SK-N-SH (cell line): ENCODE data around the gene ZNF507. TPM values are rescaled to one million over a fixed set of nuclear protein-coding genes. Genes with fewer than 3 reads are reported as not detected.

ENCODE experiments used
- CTCF ChIA-PET: fragments of 300-600, 350-600 bp; formaldehyde crosslinking; extraction: SDS; loops from one replicate; lab custom pipeline; 2021; lab: Yijun Ruan, JAX
- POLR2A ChIA-PET: fragments of 350-600 bp; sonication (Branson Sonifier 250); formaldehyde crosslinking; extraction: SDS; loops from one replicate; lab custom pipeline; 2020; ENCODE audit warnings: antibody characterized with exemption, inconsistent platforms; lab: Yijun Ruan, JAX
- DNase-seq: peaks from one replicate; pipeline ENCODE4 v3.0.0; 2012
- H2AFZ ChIP-seq: fragments of 200-600 bp; sonication (generic); 2 replicates; pipeline ENCODE4 v1.8.1; 2016; ENCODE audit warnings: antibody characterized with exemption, mild to moderate bottlenecking, low read depth
- H3F3A ChIP-seq: fragments of 200-600 bp; sonication (generic); replicated peaks from 2 replicates; pipeline ENCODE3; 2016; ENCODE audit warnings: antibody characterized with exemption, mild to moderate bottlenecking; ENCODE audit not compliant: insufficient read depth
- H3K27ac ChIP-seq, 2 experiments: fragments of 200-500 bp in 1 of 2; fragments of 200-600 bp in 1 of 2; sonication (Bioruptor generic) in 1 of 2; sonication (generic), shearing (Covaris generic) in 1 of 2; 2 replicates each; pipeline versions ENCODE4 v1.5.1 to v1.6.1; 2014 to 2016; ENCODE audit warnings: low read depth in 2 of 2, inconsistent platforms in 1 of 2, low read length in 1 of 2, mild to moderate bottlenecking in 1 of 2, mixed read lengths in 1 of 2
- H3K27me3 ChIP-seq: fragments of 200-600 bp; sonication (generic), shearing (Covaris generic); 2 replicates; pipeline ENCODE4 v1.6.1; 2016; ENCODE audit warnings: mixed run types; ENCODE audit not compliant: insufficient read depth
- H3K36me3 ChIP-seq, 2 experiments: fragments of 200-500 bp in 1 of 2; fragments of 200-600 bp in 1 of 2; sonication (Bioruptor generic) in 1 of 2; sonication (generic) in 1 of 2; replicated peaks in 1 of 2; 2 replicates each; pipeline versions ENCODE3 to v1.5.1; 2014 to 2016; ENCODE audit warnings: low read length in 1 of 2, mild to moderate bottlenecking in 1 of 2; ENCODE audit not compliant: insufficient read depth in 2 of 2, control insufficient read depth in 1 of 2
- H3K4me1 ChIP-seq, 2 experiments: fragments of 200-500 bp in 1 of 2; fragments of 200-600 bp in 1 of 2; sonication (Bioruptor generic) in 1 of 2; sonication (generic), shearing (Covaris generic) in 1 of 2; 2 replicates each; pipeline versions ENCODE4 v1.5.1 to v1.6.1; 2014 to 2016; ENCODE audit warnings: low read depth in 1 of 2, low read length in 1 of 2, mixed run types in 1 of 2; ENCODE audit not compliant: insufficient read depth in 2 of 2, control insufficient read depth in 1 of 2
- H3K4me2 ChIP-seq: fragments of 200-600 bp; sonication (generic), shearing (Covaris generic); 2 replicates; pipeline ENCODE4 v1.6.1; 2017; ENCODE audit warnings: mixed run types
- H3K4me3 ChIP-seq, 2 experiments: fragments of 200-500 bp in 1 of 2; fragments of 200-600 bp in 1 of 2; sonication (Bioruptor generic) in 1 of 2; sonication (generic), shearing (Covaris generic) in 1 of 2; 2 replicates each; pipeline versions ENCODE4 v1.5.1 to v1.8.1; 2014 to 2016; ENCODE audit warnings: low read depth in 2 of 2, inconsistent platforms in 1 of 2, low read length in 1 of 2, mild to moderate bottlenecking in 1 of 2, mixed read lengths in 1 of 2, moderate library complexity in 1 of 2
- H3K79me2 ChIP-seq: fragments of 200-600 bp; sonication (generic); 2 replicates; pipeline ENCODE4 v1.8.1; 2017; ENCODE audit warnings: mild to moderate bottlenecking; ENCODE audit not compliant: insufficient read depth
- H3K9ac ChIP-seq: fragments of 200-600 bp; sonication (generic); 2 replicates; pipeline ENCODE4 v1.6.1; 2017; ENCODE audit warnings: mixed run types
- H3K9me2 ChIP-seq: fragments of 200-600 bp; sonication (generic); 2 replicates; pipeline ENCODE4 v1.6.1; 2017; ENCODE audit warnings: mixed run types
- H3K9me3 ChIP-seq: fragments of 200-600 bp; sonication (generic); 2 replicates; pipeline ENCODE4 v1.6.1; 2017; ENCODE audit warnings: mixed run types, mild to moderate bottlenecking, moderate library complexity
- H4K20me1 ChIP-seq: fragments of 200-600 bp; sonication (generic); 2 replicates; pipeline ENCODE4 v1.6.1; 2017; ENCODE audit warnings: mild to moderate bottlenecking, mixed run types; ENCODE audit not compliant: insufficient read depth
- EP300 ChIP-seq, 2 experiments: IDR thresholded peaks; 2 replicates each; pipeline versions ENCODE4 v1.4.0 to v1.6.1; 2012; ENCODE audit warnings: borderline replicate concordance in 1 of 2, low read depth in 1 of 2, low read length in 1 of 2
- EZH2phosphoT487 ChIP-seq: fragments of 200-600 bp; sonication (generic); IDR thresholded peaks from 2 replicates; pipeline ENCODE4 v1.6.1; 2017; ENCODE audit warnings: low read depth, mixed run types, mild to moderate bottlenecking, antibody characterized with exemption, moderate library complexity, borderline replicate concordance
- FOXM1 ChIP-seq: IDR thresholded peaks from 2 replicates; pipeline ENCODE4 v1.4.0; 2012; ENCODE audit warnings: low read depth, mild to moderate bottlenecking
- GABPA ChIP-seq: IDR thresholded peaks from 2 replicates; pipeline ENCODE4 v1.4.0; 2012; ENCODE audit warnings: low read depth, mild to moderate bottlenecking
- GATA2 ChIP-seq: sonication (generic); formaldehyde crosslinking; IDR thresholded peaks from 2 replicates; pipeline ENCODE4 v1.5.0; 2020; ENCODE audit warnings: mild to moderate bottlenecking, missing genetic modification reagents
- JUND ChIP-seq: IDR thresholded peaks from 2 replicates; pipeline ENCODE4 v1.4.0; 2012
- NFIC ChIP-seq: IDR thresholded peaks from 2 replicates; pipeline ENCODE4 v1.4.0; 2012; ENCODE audit warnings: borderline replicate concordance
- PBX3 ChIP-seq: IDR thresholded peaks from 2 replicates; pipeline ENCODE4; 2012
- POLR2AphosphoS5 ChIP-seq: IDR thresholded peaks from 2 replicates; pipeline ENCODE4 v1.6.1; 2012; ENCODE audit warnings: low read depth, low read length
- RAD21 ChIP-seq: IDR thresholded peaks from 2 replicates; pipeline ENCODE4 v1.6.1; 2012; ENCODE audit warnings: mild to moderate bottlenecking, low read length
- RCOR1 ChIP-seq: fragments of 150-350 bp; IDR thresholded peaks from 2 replicates; pipeline ENCODE4 v1.6.1; 2017; ENCODE audit warnings: antibody characterized with exemption, low read length
- SIN3A ChIP-seq: IDR thresholded peaks from 2 replicates; pipeline ENCODE4 v1.6.1; 2012; ENCODE audit warnings: low read depth, mild to moderate bottlenecking, low read length, moderate library complexity, borderline replicate concordance
- TAF1 ChIP-seq: IDR thresholded peaks from 2 replicates; pipeline ENCODE4 v1.6.1; 2012; ENCODE audit warnings: low read depth, mild to moderate bottlenecking, low read length, moderate library complexity, borderline replicate concordance
- TCF12 ChIP-seq: IDR thresholded peaks from 2 replicates; pipeline ENCODE4 v1.4.0; 2012
- TEAD4 ChIP-seq: IDR thresholded peaks from 2 replicates; pipeline ENCODE4 v1.4.0; 2012; ENCODE audit warnings: mild to moderate bottlenecking, borderline replicate concordance; ENCODE audit not compliant: insufficient read depth
- ZBTB33 ChIP-seq: IDR thresholded peaks from 2 replicates; pipeline ENCODE4 v1.4.0; 2012; ENCODE audit warnings: low read depth, borderline replicate concordance
- WGBS: methylation state at CpG from one replicate; pipeline ENCODE4 v1.1.6; 2017; ENCODE audit warnings: low lambda C conversion rate; 5-methylcytosine and 5-hydroxymethylcytosine counted together
- polyA plus RNA-seq, 3 experiments: library from polyadenylated mRNA; depleted of rRNA; stranded (reverse); fragments of >200 nt; gene quantifications; 2 replicates each; pipeline ENCODE4 v1.2.3, GENCODE V29; 2012
- TF ChIP-seq, protein P1 (sequence below): IDR thresholded peaks from 2 replicates; pipeline ENCODE4 v1.4.0; 2012; ENCODE audit warnings: low read depth, borderline replicate concordance
- TF ChIP-seq, protein P2 (sequence below): IDR thresholded peaks from 2 replicates; pipeline ENCODE4 v1.4.0; 2012; ENCODE audit warnings: low read depth
- TF ChIP-seq, protein P3 (sequence below): fragments of 150-350 bp; IDR thresholded peaks from 2 replicates; pipeline ENCODE4 v1.6.1; 2017; ENCODE audit warnings: antibody characterized with exemption, low read length, low read depth, borderline replicate concordance

The ZNF507 gene
- polyA plus RNA-seq, 1 of the 3 experiments (the other 2 are of a cell fraction): 6.8 TPM

DNA sequence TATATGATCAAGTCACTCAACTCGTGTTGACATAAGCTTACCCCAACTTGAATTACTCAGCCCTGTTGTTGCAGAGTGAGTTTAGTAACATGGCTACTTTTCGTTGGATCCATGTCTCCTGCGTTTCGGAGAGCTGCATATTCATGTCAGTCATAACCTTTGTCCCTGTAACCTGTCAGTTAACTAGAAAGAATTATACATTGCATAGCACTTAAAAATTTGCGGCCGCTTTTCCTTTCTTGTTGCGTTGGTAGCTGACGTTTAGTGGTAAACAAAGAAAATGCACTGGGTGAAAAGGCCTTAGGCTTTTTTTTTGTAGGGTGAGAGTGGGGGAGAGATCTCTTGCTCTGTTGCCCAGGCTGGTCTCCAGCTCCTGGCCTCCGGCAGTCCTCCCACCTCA lies 14.2 kb downstream of the ZNF507 start:
- Histone ChIP-seq H2AFZ (no peak overlapping the region), H3K9ac (no peak overlapping the region), H3K79me2 (peaks cover 36% of the 10 kb centered on the region), H3K27me3 (no peaks in the 10 kb centered on the region), H3F3A (no peaks in the 10 kb centered on the region), H3K4me2 (no peak overlapping the region), H3K4me3 (no peak overlapping the region), H4K20me1 (peaks cover 37% of the 10 kb centered on the region), H3K9me3 (no peaks in the 10 kb centered on the region), H3K27ac (no peak overlapping the region), H3K36me3 (peaks cover 52 to 80% of the 10 kb centered on the region in 2 experiments), H3K9me2 (no peaks in the 10 kb centered on the region), H3K4me1 (no peaks in the 10 kb centered on the region)
- ChIA-PET POLR2A (no interaction called here), CTCF (interaction anchor here (0.8 to 4.2 kb wide), 4 partner anchors 17 to 1677 kb away, joined by 3 to 31 read pairs (median 4); no protein-coding TSS in a partner anchor)
- no peak for TF ChIP-seq ZBTB33
- no peak for TF ChIP-seq TAF1
- no peak for TF ChIP-seq NFIC
- TF ChIP-seq, protein P1, sequence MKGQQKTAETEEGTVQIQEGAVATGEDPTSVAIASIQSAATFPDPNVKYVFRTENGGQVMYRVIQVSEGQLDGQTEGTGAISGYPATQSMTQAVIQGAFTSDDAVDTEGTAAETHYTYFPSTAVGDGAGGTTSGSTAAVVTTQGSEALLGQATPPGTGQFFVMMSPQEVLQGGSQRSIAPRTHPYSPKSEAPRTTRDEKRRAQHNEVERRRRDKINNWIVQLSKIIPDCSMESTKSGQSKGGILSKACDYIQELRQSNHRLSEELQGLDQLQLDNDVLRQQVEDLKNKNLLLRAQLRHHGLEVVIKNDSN: no peak
- TF ChIP-seq TCF12: no peak
- TF ChIP-seq EZH2phosphoT487: no peak
- TF ChIP-seq TEAD4: no peak
- no peak for TF ChIP-seq GABPA
- no peak for TF ChIP-seq POLR2AphosphoS5
- no peak for TF ChIP-seq FOXM1
- TF ChIP-seq RCOR1: no peak
- no peak for TF ChIP-seq GATA2 (CRISPR knock-in tag)
- WGBS: 92% methylated on average over 9 of the region's 9 CpGs
- DNase-seq: no peak

DNA sequence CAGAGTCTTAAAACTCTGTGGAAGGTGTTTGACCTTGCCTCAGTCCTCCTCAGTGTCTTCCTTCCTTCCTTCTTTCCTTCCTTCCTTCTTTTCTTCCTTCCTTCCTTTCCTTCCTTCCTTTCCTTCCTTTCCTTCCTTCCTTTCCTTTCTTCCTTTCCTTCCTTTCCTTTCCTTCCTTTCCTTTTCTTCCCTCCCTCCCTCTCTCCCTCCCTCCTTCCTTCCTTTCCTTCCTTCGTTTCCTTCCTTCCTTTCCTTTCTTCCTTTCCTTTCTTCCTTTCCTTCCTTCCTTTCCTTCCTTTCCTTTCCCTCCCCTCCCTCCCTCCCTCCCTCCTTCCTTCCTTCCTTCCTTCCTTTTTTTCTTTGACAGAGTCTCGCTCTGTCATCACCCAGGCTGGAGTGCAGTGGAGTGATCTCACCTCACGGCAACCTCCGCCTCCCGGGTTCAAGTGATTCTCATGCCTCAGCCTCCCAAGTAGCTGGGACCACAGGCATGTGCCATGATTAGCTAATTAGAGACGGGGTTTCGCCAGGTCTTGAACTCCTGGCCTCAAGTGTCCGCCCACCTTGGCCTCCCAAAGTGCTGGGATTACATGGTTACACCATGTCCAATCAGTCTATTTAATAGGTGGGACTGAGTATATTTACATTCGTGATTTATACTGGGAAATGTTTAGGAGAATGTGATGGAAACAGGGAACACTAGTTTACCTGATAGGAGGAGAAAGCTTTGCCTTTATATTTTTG lies 16.3 kb downstream of the ZNF507 start:
- no peak overlapping the region for H3K27ac ChIP-seq
- H3K4me2 ChIP-seq: no peak overlapping the region
- no peaks in the 10 kb centered on the region for H3K4me1 ChIP-seq
- DNase-seq: no peak
- H3K36me3 ChIP-seq: peaks cover 62 to 75% of the 10 kb centered on the region in 2 experiments
- H3F3A ChIP-seq: no peaks in the 10 kb centered on the region
- no peaks in the 10 kb centered on the region for H3K9me2 ChIP-seq
- POLR2A ChIA-PET: interaction anchor here (0.6 kb wide), 1 partner anchor 1695 kb away, joined by 3 read pairs; no protein-coding TSS in a partner anchor
- H3K79me2 ChIP-seq: peaks cover 51% of the 10 kb centered on the region
- no peak overlapping the region for H3K4me3 ChIP-seq
- 93% methylated on average over 9 of the region's 9 CpGs for WGBS
- H2AFZ ChIP-seq: no peak overlapping the region
- H3K27me3 ChIP-seq: no peaks in the 10 kb centered on the region
- H3K9me3 ChIP-seq: no peaks in the 10 kb centered on the region
- no peak overlapping the region for H3K9ac ChIP-seq
- H4K20me1 ChIP-seq: peaks cover 34% of the 10 kb centered on the region
- CTCF ChIA-PET: interaction anchor here (0.6 to 1.3 kb wide), 3 partner anchors 549 to 1696 kb away, joined by 3 to 4 read pairs (median 3); no protein-coding TSS in a partner anchor
- TF ChIP-seq GABPA (no peak), JUND (no peak), SIN3A (no peak), FOXM1 (no peak), ZBTB33 (no peak), EP300 (IDR thresholded peaks at IDR 0.05; ENCODE audit: borderline replicate concordance in 1 of 2, low read depth in 1 of 2, low read length in 1 of 2) (no peak), PBX3 (no peak), RCOR1 (no peak), TCF12 (no peak), POLR2AphosphoS5 (no peak), RAD21 (no peak)
- TF ChIP-seq, protein P2, sequence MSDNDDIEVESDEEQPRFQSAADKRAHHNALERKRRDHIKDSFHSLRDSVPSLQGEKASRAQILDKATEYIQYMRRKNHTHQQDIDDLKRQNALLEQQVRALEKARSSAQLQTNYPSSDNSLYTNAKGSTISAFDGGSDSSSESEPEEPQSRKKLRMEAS: no peak
- TF ChIP-seq, protein P3, sequence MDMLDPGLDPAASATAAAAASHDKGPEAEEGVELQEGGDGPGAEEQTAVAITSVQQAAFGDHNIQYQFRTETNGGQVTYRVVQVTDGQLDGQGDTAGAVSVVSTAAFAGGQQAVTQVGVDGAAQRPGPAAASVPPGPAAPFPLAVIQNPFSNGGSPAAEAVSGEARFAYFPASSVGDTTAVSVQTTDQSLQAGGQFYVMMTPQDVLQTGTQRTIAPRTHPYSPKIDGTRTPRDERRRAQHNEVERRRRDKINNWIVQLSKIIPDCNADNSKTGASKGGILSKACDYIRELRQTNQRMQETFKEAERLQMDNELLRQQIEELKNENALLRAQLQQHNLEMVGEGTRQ: no peak
